Adrenal gland (tissue), 12 donors: ENCODE data around the gene RNU1-1. TPM values are rescaled to one million over a fixed set of nuclear protein-coding genes. Genes with fewer than 3 reads are reported as not detected.
A peak's percentile ranks its signal among the peaks of the same experiment; 100 is the strongest.
"Not testable (repeated sequence)": the region's sequence is repeated elsewhere in the genome, so short reads cannot be mapped to it uniquely, and the experiment has no call there.

ENCODE experiments used
- DNase-seq, 7 donors: peaks; one replicate each; pipeline ENCODE4 v3.0.0-alpha.2; 2019 to 2020
- H3K27ac ChIP-seq, 5 donors: fragments of 200-600 bp; sonication (generic) in 4 of 5; 1 replicate in 3 of 5; 2 replicates in 2 of 5; pipeline versions ENCODE4 v1.5.1 to v1.8.0; 2016 to 2020; ENCODE audit warnings: mild to moderate bottlenecking in 1 of 5
- H3K27me3 ChIP-seq: fragments of 200-600 bp; 2 replicates; pipeline ENCODE4 v1.8.0; 2021
- H3K36me3 ChIP-seq, 2 donors: fragments of 200-600 bp; replicated peaks in 1 of 2; 1 replicate in 1 of 2; 2 replicates in 1 of 2; pipeline versions ENCODE4 v1.5.1 to v1.8.0; 2018 to 2022
- H3K4me1 ChIP-seq, 2 donors: fragments of 200-600 bp; replicated peaks in 1 of 2; 1 replicate in 1 of 2; 2 replicates in 1 of 2; pipeline versions ENCODE4 v1.5.1 to v1.8.0; 2018 to 2021
- H3K4me3 ChIP-seq, 4 donors: fragments of 200-600 bp; sonication (generic) in 3 of 4; one replicate each; pipeline ENCODE4 v1.5.1; 2016 to 2018
- H3K9me3 ChIP-seq, 3 donors: fragments of 200-600 bp; sonication (generic) in 1 of 3; replicated peaks in 1 of 3; 1 replicate in 2 of 3; 2 replicates in 1 of 3; pipeline versions ENCODE4 v1.5.1 to v1.8.0; 2016 to 2021
- WGBS, 4 donors: extraction: QIAGEN DNeasy Blood & Tissue Kit in 2 of 4; methylation state at CpG; one replicate each; pipeline versions ENCODE4 v1.1.5 to v1.1.7; 2013 to 2017; 5-methylcytosine and 5-hydroxymethylcytosine counted together
- intact Hi-C, 2 donors: fragments of 100-400 bp; cut with DNase I; formaldehyde crosslinking; loops; one replicate each; pipeline versions ENCODE4 v1.14.1 to v1.15.0; 2022 to 2023
- polyA plus RNA-seq, 3 donors: library from polyadenylated mRNA; stranded (reverse); fragments of 200-250 nt in 2 of 3; fragments of 350-450 nt in 1 of 3; fragmentation: Illumina TruSeq in 1 of 3; extraction: RNeasy Lipid Tissue Mini Kit (QIAGEN cat#74804) in 1 of 3; gene quantifications; one replicate each; pipeline ENCODE4 v1.2.3, GENCODE V29; 2013 to 2014
- total RNA-seq, 9 donors: library from RNA; depleted of rRNA in 4 of 9; stranded (reverse); fragments of >200 nt in 4 of 9; fragments of 120-200 nt in 1 of 9; fragmentation: NEBNext Ultra II Directional in 1 of 9; extraction: Animal tissue kit (Norgen Biotek cat#: 25700) in 1 of 9; gene quantifications; one replicate each; pipeline versions ENCODE4 v1.1.0 to v1.2.4, GENCODE V29; 2013 to 2023
- donor health status: healthy with polysubstance abuse.
- donor health status: Bipolar disorder and iron deficiency.
- donor health status: DM: yes; HTN: yes; CAD: no.
- donor health status: DM: no; HTN: no; CAD: no.
- donor health status: DM: no; HTN: no; CAD: no.
- donor health status: DM: yes; HTN: yes; CAD: no.

The RNU1-1 gene
- total and polyA plus RNA-seq, 12 donors = under 0.01 to 5,330 (median 1,268) TPM; not detected in 4

- not testable (repeated sequence) for H3K4me3 ChIP-seq, H3K27me3 ChIP-seq, H3K4me1 ChIP-seq, H3K9me3 ChIP-seq, H3K36me3 ChIP-seq, H3K27ac ChIP-seq, DNase-seq
- WGBS, 4 donors = 38 to 69% (median 53%) methylated on average over 10 to 12 of the region's 16 CpGs
- intact Hi-C loops = loop anchor here in 1 of 2 donors (10.0 kb wide), 1 partner anchor 179 kb away; no protein-coding TSS in a partner anchor
Measured at GRCh38 chr1:16545682-16546095, 31.6 kb upstream of the RNU1-1 start.

DNA sequence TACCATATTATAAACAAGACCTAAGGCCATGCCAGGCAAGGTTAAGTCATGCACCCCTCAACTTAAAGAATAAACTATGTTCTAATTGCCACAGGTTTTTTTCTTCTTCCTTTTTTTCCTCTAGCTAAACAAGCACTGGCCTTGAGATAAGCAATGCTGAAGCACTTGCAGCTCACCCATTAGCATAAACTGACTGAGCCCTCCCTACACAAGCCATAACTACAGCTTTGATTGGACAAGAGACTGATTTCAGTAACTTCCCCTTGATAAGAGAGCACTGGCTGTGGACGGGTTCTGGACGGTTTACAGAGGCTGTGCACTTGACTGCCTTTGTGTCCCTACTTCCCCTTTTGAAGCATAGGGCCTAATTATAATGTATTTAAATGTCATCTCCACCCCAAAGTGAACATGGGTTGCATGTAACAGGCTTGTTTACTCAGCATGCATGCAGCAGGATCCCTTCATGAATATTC is 26.4 kb upstream of the RNU1-1 start:
- not testable (repeated sequence) for H3K9me3 ChIP-seq, H3K4me1 ChIP-seq, H3K27me3 ChIP-seq, H3K36me3 ChIP-seq, H3K4me3 ChIP-seq
- 0 to 17% (median 0%) methylated on average over 1 to 2 of the region's 2 CpGs; no CpG with 5 or more reads in 1 of the 4 donors for WGBS, 4 donors
- intact Hi-C loops = loop anchor here in 1 of 2 donors (10.0 kb wide), 1 partner anchor 184 kb away; no protein-coding TSS in a partner anchor
- DNase-seq = peak in 2 of 7 donors; percentile 30 to 56
- peak overlapping the region in 1 of 5 donors; percentile 12 for H3K27ac ChIP-seq

GRCh38 chr1:16537528-16537927 is 23.4 kb upstream of the RNU1-1 start:
- WGBS, 4 donors = 68 to 98% (median 86%) methylated on average over 4 to 6 of the region's 6 CpGs
- intact Hi-C loops, DNase-seq: not testable (repeated sequence)

GRCh38 chr1:16536796-16537195 is 22.7 kb upstream of the RNU1-1 start:
- H3K4me3 ChIP-seq, H3K4me1 ChIP-seq, H3K9me3 ChIP-seq, intact Hi-C loops, DNase-seq, H3K27me3 ChIP-seq, H3K27ac ChIP-seq, H3K36me3 ChIP-seq: not testable (repeated sequence)
- 81 to 92% (median 86%) methylated on average over 15 of the region's 15 CpGs for WGBS, 4 donors

More at GRCh38 chr1:16537528-16537927, 23.4 kb upstream of the RNU1-1 start:
- not testable (repeated sequence) for H3K4me3 ChIP-seq, H3K36me3 ChIP-seq, H3K27ac ChIP-seq, H3K9me3 ChIP-seq, H3K27me3 ChIP-seq, H3K4me1 ChIP-seq

GRCh38 chr1:16535898-16536297 is 21.8 kb upstream of the RNU1-1 start:
- 67 to 80% (median 72%) methylated on average over 12 to 22 of the region's 22 CpGs for WGBS, 4 donors
- H3K36me3 ChIP-seq, H3K9me3 ChIP-seq, H3K4me3 ChIP-seq, H3K27me3 ChIP-seq, H3K4me1 ChIP-seq, intact Hi-C loops, H3K27ac ChIP-seq, DNase-seq: not testable (repeated sequence)

GRCh38 chr1:16535487-16535886 is 21.4 kb upstream of the RNU1-1 start:
- not testable (repeated sequence) for H3K4me3 ChIP-seq
- 47 to 85% (median 55%) methylated on average over 9 to 34 of the region's 34 CpGs for WGBS, 4 donors

DNA sequence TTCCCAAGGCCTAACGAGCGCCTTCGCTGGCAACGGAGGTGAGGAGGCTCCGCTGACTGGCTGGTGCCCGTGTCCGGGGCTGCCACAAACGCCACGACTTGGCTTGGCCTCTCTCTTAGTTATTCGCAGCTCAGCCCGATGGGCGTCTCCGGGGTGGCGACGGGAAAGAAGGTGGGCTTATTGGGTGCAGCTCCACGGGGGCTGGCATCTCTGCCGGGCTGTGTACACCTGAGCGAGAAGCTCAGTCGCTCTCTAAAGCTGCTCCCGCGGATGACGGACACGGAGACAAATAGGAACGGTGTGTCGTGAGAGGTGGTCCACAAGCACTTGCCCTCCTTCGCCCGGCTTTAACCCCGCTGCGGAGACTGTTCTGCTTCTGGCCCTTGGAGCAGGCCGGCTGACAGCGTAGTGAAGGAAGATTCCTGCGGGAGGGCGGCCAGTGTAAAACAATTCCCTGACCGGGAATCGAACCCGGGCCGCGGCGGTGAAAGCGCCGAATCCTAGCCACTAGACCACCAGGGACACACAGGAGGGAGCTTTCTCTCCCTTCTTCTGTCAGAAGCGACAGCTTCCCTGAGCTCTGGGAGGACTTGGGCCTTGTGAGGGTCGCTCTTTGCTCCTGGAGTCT is 20.9 kb upstream of the RNU1-1 start:
- H3K9me3 ChIP-seq, H3K4me3 ChIP-seq, H3K27ac ChIP-seq, H3K27me3 ChIP-seq, intact Hi-C loops, H3K36me3 ChIP-seq, H3K4me1 ChIP-seq: not testable (repeated sequence)
- peak in 2 of 7 donors; percentile 45 to 78 for DNase-seq
- WGBS, 4 donors = 33 to 65% (median 35%) methylated on average over 9 to 31 of the region's 43 CpGs

More at GRCh38 chr1:16535487-16535886, 21.4 kb upstream of the RNU1-1 start:
- DNase-seq, H3K27me3 ChIP-seq, H3K9me3 ChIP-seq, H3K4me1 ChIP-seq, H3K36me3 ChIP-seq, intact Hi-C loops, H3K27ac ChIP-seq: not testable (repeated sequence)

- H3K36me3 ChIP-seq, H3K4me1 ChIP-seq, H3K9me3 ChIP-seq, H3K27ac ChIP-seq, DNase-seq, intact Hi-C loops, H3K27me3 ChIP-seq: not testable (repeated sequence)
- 19 to 52% (median 25%) methylated on average over 10 to 43 of the region's 44 CpGs for WGBS, 4 donors
- peak overlapping the region in 1 of 4 donors; percentile 19 for H3K4me3 ChIP-seq
Measured at GRCh38 chr1:16534239-16534828, 20.2 kb upstream of the RNU1-1 start.

GRCh38 chr1:16532235-16532991 is 18.3 kb upstream of the RNU1-1 start:
- H3K9me3 ChIP-seq, H3K4me3 ChIP-seq, intact Hi-C loops, H3K27me3 ChIP-seq, H3K36me3 ChIP-seq, H3K27ac ChIP-seq, H3K4me1 ChIP-seq: not testable (repeated sequence)
- 43 to 68% (median 57%) methylated on average over 14 to 29 of the region's 32 CpGs for WGBS, 4 donors
- peak in 1 of 7 donors; percentile 22 for DNase-seq

DNA sequence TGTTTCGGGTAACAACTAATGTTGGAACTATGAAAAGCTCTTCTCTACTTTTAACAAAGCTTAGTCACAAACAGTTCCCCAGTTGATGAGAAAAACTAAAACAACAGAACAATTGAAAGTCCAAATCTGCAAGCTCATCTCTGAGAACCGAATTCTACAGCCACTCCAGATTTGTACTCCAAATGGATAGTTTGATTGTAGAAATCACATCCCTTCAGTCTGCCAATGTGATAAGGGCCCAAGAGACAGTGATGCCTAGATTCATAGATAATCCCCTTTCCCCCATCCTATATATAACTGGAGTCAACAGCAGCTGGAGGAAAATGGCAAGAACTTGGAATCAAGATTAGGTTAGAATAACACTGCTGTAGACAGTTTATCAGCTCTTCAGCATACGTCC is 14.3 kb upstream of the RNU1-1 start:
- H3K9me3 ChIP-seq, intact Hi-C loops, H3K36me3 ChIP-seq, H3K4me1 ChIP-seq, H3K4me3 ChIP-seq, DNase-seq, H3K27ac ChIP-seq, H3K27me3 ChIP-seq: not testable (repeated sequence)
- WGBS, 4 donors = 77 to 89% (median 84%) methylated on average over 3 of the region's 3 CpGs

DNA sequence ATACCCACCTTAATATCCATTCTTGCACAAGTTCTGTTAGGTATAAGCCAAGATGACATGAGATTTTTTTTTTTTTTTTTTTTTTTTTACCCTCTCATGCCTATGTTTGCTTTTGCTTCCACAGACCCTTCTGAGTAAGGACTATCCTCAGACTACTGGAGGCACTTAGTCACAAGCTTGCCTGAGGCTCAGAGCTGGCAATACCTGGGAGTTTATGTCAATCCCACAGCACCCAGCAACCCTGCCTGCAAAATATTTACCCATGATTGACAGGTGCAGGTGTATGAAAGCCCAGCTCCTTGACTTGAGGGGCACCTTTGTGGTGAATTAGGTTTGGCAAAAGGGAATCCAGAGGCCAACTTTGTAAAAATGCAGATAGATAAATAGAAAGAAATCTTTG is 11.7 kb upstream of the RNU1-1 start:
- H3K36me3 ChIP-seq, H3K27me3 ChIP-seq, H3K9me3 ChIP-seq, intact Hi-C loops, H3K4me1 ChIP-seq, H3K4me3 ChIP-seq, DNase-seq, H3K27ac ChIP-seq: not testable (repeated sequence)
